T-helper 2 cell treated with Interferon-gamma antibody and Interleukin-4, amounts not matched to agents 5 μg/mL and 100 μg/mL, for 36 hours (primary cell): ENCODE data around the gene OR4M1.
"Not testable (repeated sequence)": the region's sequence is repeated elsewhere in the genome, so short reads cannot be mapped to it uniquely, and the experiment has no call there.

Source experiments
- DNase-seq: peaks from one replicate; pipeline ENCODE4 v3.0.0; 2021; ENCODE audit warnings: low spot score
- H3K27ac Mint-ChIP-seq: one replicate; pipeline ENCODE4 v1.8.0; 2021; ENCODE audit warnings: mild to moderate bottlenecking, mixed read lengths
- H3K27me3 Mint-ChIP-seq: one replicate; pipeline ENCODE4 v1.8.0; 2021; ENCODE audit warnings: low read depth, mixed read lengths
- H3K36me3 Mint-ChIP-seq: one replicate; pipeline ENCODE4 v1.8.0; 2021; ENCODE audit warnings: low read depth, mixed read lengths
- H3K4me1 Mint-ChIP-seq: one replicate; pipeline ENCODE4 v1.8.0; 2021; ENCODE audit warnings: low read depth, mixed read lengths
- H3K4me3 Mint-ChIP-seq: one replicate; pipeline ENCODE4 v1.8.0; 2022; ENCODE audit warnings: mild to moderate bottlenecking, moderate library complexity, mixed read lengths
- H3K9me3 Mint-ChIP-seq: one replicate; pipeline ENCODE4 v1.8.0; 2021; ENCODE audit warnings: mixed read lengths

OR4M1 gene

DNA sequence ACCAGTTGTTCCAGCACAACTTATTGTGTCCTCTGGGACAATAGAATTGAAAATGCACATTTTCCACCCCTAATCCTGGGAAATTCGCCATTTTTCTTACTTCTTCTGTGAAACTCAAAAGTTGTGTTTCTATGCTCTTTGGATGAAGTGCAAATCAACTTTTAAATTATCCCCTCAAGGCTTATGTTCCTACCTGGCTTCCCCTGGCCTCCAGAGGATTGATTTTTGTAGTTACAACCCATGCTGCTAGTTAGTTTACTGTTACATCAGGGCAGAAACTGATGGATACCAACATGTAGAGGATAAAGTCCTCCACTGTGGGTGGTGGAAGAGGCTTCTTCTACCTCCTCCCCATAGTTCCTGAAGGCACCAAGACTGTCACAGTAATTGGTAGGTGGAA is at the start of gene OR4M1:
TSS of gene OR4M1 (plus strand) at position 301 of the 400 bp plus-strand sequence. CDS start 6,819 bp downstream, outside the sequence.
- peaks cover 23% of the 10 kb centered on the region for H3K9me3 Mint-ChIP-seq
- H3K27ac Mint-ChIP-seq, H3K4me3 Mint-ChIP-seq, H3K4me1 Mint-ChIP-seq, H3K36me3 Mint-ChIP-seq, DNase-seq, H3K27me3 Mint-ChIP-seq: not testable (repeated sequence)

GRCh38 chr14:19729359-19729758 is 43.9 kb upstream of the OR4M1 start:
- H3K4me3 Mint-ChIP-seq, result no peak overlapping the region
- DNase-seq, result no peak
- H3K27me3 Mint-ChIP-seq, result no peaks in the 10 kb centered on the region
- H3K36me3 Mint-ChIP-seq, result no peaks in the 10 kb centered on the region
- H3K4me1 Mint-ChIP-seq, result no peaks in the 10 kb centered on the region
- H3K9me3 Mint-ChIP-seq, result peaks cover 22% of the 10 kb centered on the region
- no peak overlapping the region for H3K27ac Mint-ChIP-seq

DNA sequence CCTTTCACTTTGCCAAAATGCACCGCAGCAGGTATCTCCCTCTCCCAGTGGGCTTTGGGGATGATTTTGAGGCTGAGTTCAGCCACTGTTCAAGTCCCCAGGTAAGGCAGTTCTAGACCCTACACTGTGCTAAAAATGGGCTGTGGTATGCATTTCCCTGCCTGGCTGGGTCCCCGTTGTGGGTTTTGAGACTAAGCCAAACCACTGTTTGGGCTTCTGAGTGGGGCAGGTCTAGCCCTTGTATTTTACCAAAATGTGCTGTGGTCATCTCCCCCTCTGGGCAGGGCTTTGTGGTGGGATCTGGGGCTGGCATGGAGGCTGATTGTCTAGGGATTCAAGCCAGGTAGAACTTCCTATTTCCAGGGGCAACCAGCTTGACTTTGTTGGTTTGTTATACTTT is 43.5 kb upstream of the OR4M1 start:
- H3K27me3 Mint-ChIP-seq, result no peaks in the 10 kb centered on the region
- no peaks in the 10 kb centered on the region for H3K4me1 Mint-ChIP-seq
- no peak for DNase-seq
- no peak overlapping the region for H3K4me3 Mint-ChIP-seq
- H3K9me3 Mint-ChIP-seq, result peaks cover 22% of the 10 kb centered on the region
- H3K36me3 Mint-ChIP-seq, result no peaks in the 10 kb centered on the region
- no peak overlapping the region for H3K27ac Mint-ChIP-seq

GRCh38 chr14:19733893-19734292 is 39.4 kb upstream of the OR4M1 start:
- not testable (repeated sequence) for H3K27me3 Mint-ChIP-seq, H3K4me1 Mint-ChIP-seq, H3K36me3 Mint-ChIP-seq, DNase-seq, H3K27ac Mint-ChIP-seq, H3K4me3 Mint-ChIP-seq
- H3K9me3 Mint-ChIP-seq, result peaks cover 17% of the 10 kb centered on the region

- Mint-ChIP-seq H3K27me3 (no peaks in the 10 kb centered on the region), H3K36me3 (no peaks in the 10 kb centered on the region), H3K4me1 (no peaks in the 10 kb centered on the region), H3K4me3 (no peak within 1 kb of the TSS), H3K27ac (no peak within 1 kb of the TSS), H3K9me3 (peaks cover 6% of the 10 kb centered on the region)
- no peak for DNase-seq
These were observed 30.0 kb upstream of the OR4M1 start, which contains the start of gene OR4Q3 for GRCh38 chr14:19743256-19743655. Gene OR4Q3, plus strand, starts transcription at chr14:19743571.

DNA sequence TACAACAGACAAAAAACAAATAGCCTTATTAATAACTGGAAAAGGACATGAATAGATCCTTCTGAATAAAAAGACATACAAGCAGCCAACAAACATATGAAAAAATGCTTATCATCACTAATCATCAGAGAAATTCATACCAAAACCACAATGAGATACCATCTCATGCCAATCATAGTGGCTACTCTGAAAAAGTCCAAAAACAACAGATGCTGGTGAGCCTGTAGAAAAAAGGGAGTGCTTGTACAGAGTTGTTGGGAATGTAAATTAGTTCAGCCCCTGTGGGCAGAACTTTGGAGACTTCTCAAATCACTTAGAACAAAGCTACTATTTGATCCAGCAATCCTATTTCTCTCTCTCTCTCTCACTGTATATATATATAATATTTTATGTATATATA is 21.0 kb upstream of the OR4M1 start:
- not testable (repeated sequence) for DNase-seq, H3K36me3 Mint-ChIP-seq, H3K4me3 Mint-ChIP-seq, H3K27ac Mint-ChIP-seq, H3K9me3 Mint-ChIP-seq, H3K4me1 Mint-ChIP-seq, H3K27me3 Mint-ChIP-seq

DNA sequence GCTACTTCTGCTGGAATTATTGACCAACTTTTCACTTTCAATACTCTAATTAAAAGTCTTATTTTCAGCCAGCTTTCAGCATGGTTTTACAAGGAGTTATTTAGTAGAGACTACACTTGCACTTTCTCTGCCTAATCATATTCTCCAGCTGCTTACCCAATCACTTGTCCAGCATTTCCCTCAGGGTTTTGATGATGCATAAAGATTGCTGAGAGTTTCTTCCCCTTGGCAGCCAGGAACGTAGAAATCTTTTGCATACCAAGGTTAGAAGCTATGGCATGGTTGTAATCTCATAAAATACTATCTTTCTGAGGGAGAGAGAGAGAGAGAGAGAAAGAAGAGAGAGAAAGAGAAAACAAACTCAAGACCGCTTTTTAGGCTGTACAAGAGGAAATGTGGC is 19.1 kb upstream of the OR4M1 start:
- Mint-ChIP-seq H3K36me3 (no peaks in the 10 kb centered on the region), H3K27me3 (no peaks in the 10 kb centered on the region), H3K9me3 (no peaks in the 10 kb centered on the region), H3K4me1 (no peaks in the 10 kb centered on the region), H3K4me3 (no peak overlapping the region), H3K27ac (no peak overlapping the region)
- no peak for DNase-seq

GRCh38 chr14:19771491-19771890 is 1.8 kb upstream of the OR4M1 start:
- not testable (repeated sequence) for H3K4me1 Mint-ChIP-seq, H3K36me3 Mint-ChIP-seq, H3K27me3 Mint-ChIP-seq, H3K4me3 Mint-ChIP-seq, DNase-seq, H3K27ac Mint-ChIP-seq
- H3K9me3 Mint-ChIP-seq, result peaks cover 23% of the 10 kb centered on the region

DNA sequence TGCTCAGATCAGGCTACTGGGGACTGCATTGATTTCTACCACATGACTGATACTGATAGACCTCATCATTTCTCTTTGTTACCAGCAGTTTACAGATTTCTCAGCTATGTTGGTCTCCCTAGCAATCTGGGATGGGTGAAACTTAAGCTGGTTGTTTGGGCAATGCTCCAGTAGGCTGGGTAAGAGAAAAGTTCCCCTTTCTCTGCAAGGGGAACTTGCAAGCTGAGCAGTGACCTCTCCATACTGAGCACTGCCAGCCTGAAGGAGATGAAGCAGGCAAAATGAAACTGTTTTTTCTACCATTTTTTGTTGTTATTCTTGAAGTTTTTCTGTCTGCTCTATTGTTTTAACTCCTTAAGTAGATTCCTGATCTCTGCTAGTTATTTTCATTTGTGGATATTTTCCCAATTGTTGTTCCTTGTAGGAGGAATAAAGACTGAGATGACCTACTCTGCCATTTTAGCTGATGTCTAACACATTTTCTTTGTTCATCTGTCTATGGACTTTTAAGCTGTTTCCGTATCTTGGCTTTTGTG is 1.3 kb upstream of the OR4M1 start:
- no peak overlapping the region for H3K27ac Mint-ChIP-seq
- no peak overlapping the region for H3K4me3 Mint-ChIP-seq
- H3K27me3 Mint-ChIP-seq, result no peaks in the 10 kb centered on the region
- H3K9me3 Mint-ChIP-seq, result peaks cover 23% of the 10 kb centered on the region
- no peaks in the 10 kb centered on the region for H3K36me3 Mint-ChIP-seq
- DNase-seq, result no peak
- H3K4me1 Mint-ChIP-seq, result no peaks in the 10 kb centered on the region

DNA sequence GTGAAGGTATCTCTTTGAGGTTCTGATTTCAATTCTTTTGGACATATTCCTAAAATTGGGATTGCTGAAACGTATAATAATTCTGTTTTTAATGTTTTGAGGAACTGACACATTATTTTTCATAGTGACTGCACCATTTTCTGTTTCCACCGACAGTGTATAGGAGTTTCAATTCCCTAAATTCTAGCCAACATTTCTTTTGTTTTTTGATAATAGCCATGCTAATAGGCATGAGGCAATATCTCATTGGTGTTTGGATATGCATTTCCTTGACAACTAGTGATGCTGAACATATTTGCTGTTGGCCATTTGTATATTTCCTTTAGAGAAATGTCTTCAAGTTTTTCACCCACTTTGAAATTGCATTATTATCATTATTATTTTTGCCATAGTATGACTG is 850 bp upstream of the OR4M1 start:
- peaks cover 23% of the 10 kb centered on the region for H3K9me3 Mint-ChIP-seq
- not testable (repeated sequence) for H3K27me3 Mint-ChIP-seq, H3K4me3 Mint-ChIP-seq, H3K36me3 Mint-ChIP-seq, H3K27ac Mint-ChIP-seq, DNase-seq, H3K4me1 Mint-ChIP-seq

- Mint-ChIP-seq H3K4me3 (no peak overlapping the region), H3K27me3 (no peaks in the 10 kb centered on the region), H3K36me3 (no peaks in the 10 kb centered on the region), H3K4me1 (no peaks in the 10 kb centered on the region), H3K9me3 (peaks cover 16% of the 10 kb centered on the region), H3K27ac (no peak overlapping the region)
- no peak for DNase-seq
These were observed 2.3 kb downstream of the OR4M1 start for GRCh38 chr14:19775587-19775986.

DNA sequence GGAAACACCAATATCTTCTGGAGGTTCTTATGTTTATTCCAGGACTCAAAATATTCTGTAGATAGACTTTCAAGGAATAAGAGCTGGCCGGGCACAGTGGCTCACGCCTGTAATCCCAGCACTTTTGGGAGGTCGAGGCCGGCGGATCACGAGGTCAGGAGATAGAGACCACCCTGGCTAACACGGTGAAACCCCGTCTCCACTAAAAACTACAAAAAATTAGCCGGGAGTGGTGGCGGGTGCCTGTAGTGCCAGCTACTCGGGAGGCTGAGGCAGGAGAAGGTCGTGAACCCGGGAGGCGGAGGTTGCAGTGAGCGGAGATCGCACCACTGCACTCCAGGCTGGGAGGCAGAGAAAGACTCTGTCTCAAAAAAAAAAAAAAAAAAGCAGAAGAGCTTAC is 12.5 kb downstream of the OR4M1 start:
- H3K4me3 Mint-ChIP-seq, DNase-seq, H3K36me3 Mint-ChIP-seq, H3K9me3 Mint-ChIP-seq, H3K4me1 Mint-ChIP-seq, H3K27ac Mint-ChIP-seq, H3K27me3 Mint-ChIP-seq: not testable (repeated sequence)

- not testable (repeated sequence) for H3K27me3 Mint-ChIP-seq, H3K36me3 Mint-ChIP-seq, H3K27ac Mint-ChIP-seq, H3K4me1 Mint-ChIP-seq, H3K4me3 Mint-ChIP-seq, DNase-seq, H3K9me3 Mint-ChIP-seq
These were observed 14.0 kb downstream of the OR4M1 start for GRCh38 chr14:19787318-19787717.

DNA sequence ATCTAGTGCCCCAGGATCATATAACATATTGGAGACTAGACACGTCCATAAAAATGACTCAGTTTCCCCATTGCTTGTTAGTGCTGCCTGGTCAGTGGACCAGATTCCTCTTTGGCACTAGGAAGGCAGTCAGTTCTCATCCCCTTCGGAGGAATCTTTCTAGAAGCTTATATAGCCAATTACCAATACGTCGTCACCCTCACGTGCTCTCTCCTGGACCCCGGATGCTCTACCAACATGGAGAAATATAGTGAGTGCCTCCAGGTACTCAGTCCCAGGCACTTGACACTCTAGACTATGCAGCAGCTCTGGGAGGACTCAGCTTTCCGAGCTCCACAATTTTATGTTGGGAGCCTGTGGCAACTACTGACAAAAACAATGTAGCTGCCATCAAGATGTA is 14.8 kb downstream of the OR4M1 start:
- H3K27me3 Mint-ChIP-seq, H3K9me3 Mint-ChIP-seq, H3K36me3 Mint-ChIP-seq, DNase-seq, H3K27ac Mint-ChIP-seq, H3K4me3 Mint-ChIP-seq, H3K4me1 Mint-ChIP-seq: not testable (repeated sequence)

DNA sequence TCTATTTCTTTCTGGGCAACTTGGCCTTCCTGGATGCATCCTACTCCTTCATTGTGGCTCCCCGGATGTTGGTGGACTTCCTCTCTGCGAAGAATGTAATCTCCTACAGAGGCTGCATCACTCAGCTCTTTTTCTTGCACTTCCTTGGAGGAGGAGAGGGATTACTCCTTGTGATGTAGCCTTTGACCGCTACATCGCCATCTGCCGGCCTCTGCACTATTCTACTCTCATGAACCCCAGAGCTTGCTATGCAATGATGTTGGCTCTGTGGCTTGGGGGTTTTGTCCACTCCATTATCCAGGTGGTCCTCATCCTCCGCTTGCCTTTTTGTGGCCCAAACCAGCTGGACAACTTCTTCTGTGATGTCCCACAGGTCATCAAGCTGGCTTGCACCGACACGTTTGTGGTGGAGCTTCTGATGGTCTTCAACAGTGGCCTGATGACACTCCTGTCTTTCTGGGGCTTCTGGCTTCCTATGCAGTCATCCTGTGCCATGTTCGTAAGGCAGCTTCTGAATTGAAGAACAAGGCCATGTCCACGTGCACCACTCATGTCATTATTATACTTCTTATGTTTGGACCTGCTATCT is 23.3 kb downstream of the OR4M1 start:
- not testable (repeated sequence) for DNase-seq, H3K4me1 Mint-ChIP-seq, H3K4me3 Mint-ChIP-seq, H3K36me3 Mint-ChIP-seq, H3K9me3 Mint-ChIP-seq, H3K27ac Mint-ChIP-seq, H3K27me3 Mint-ChIP-seq
